PC-9 (cell line): Measurements from ENCODE around the gene MBP. TPM values are rescaled to one million over a fixed set of nuclear protein-coding genes. Genes with fewer than 3 reads are reported as not detected.

Experiments used
- BruUV-seq: library from RNA; stranded (reverse); fragments of 400-500 nt; replicated peaks from 2 replicates; lab custom pipeline; 2021; lab: Mats Ljungman, UMichigan
- CTCF ChIA-PET: fragments of 300-600 bp; sonication (Branson Sonifier 250); formaldehyde crosslinking; loops from one replicate; lab custom pipeline; 2022; ENCODE audit warnings: antibody characterized with exemption; lab: Charles Lee
- POLR2A ChIA-PET: fragments of 300-600 bp; sonication (Branson Sonifier 250); formaldehyde crosslinking; loops from one replicate; lab custom pipeline; 2022; ENCODE audit warnings: antibody characterized with exemption; ENCODE audit not compliant: unreplicated experiment; lab: Charles Lee
- DNase-seq, 2 experiments: peaks; one replicate each; pipeline versions ENCODE4 v3.0.0 to v3.0.0-alpha.2; 2015 to 2022; ENCODE audit warnings: mixed read lengths in 1 of 2
- H2AFZ ChIP-seq: fragments of 200-600 bp; sonication (generic); 2 replicates; pipeline ENCODE4 v1.8.1; 2017; ENCODE audit warnings: antibody characterized with exemption
- H3F3A ChIP-seq: fragments of 200-600 bp; sonication (generic); 2 replicates; pipeline ENCODE4 v1.8.1; 2017; ENCODE audit warnings: antibody characterized with exemption, mild to moderate bottlenecking, low read depth; ENCODE audit not compliant: insufficient read depth
- H3K27ac ChIP-seq: fragments of 200-600 bp; sonication (generic); 2 replicates; pipeline ENCODE4 v1.6.1; 2016; ENCODE audit warnings: mixed run types
- H3K27me3 ChIP-seq: fragments of 200-600 bp; sonication (generic); 2 replicates; pipeline ENCODE4 v1.6.1; 2016; ENCODE audit warnings: low read depth, mixed run types; ENCODE audit not compliant: insufficient read depth
- H3K36me3 ChIP-seq: fragments of 200-600 bp; sonication (generic); 2 replicates; pipeline ENCODE4 v1.6.1; 2016; ENCODE audit warnings: low read depth, mixed run types
- H3K4me1 ChIP-seq: fragments of 200-600 bp; sonication (generic); replicated peaks from 2 replicates; pipeline ENCODE4 v1.6.1; 2016; ENCODE audit warnings: mixed run types; ENCODE audit not compliant: insufficient read depth
- H3K4me2 ChIP-seq: fragments of 200-600 bp; sonication (generic); 2 replicates; pipeline ENCODE4 v1.6.1; 2017; ENCODE audit warnings: mixed run types
- H3K4me3 ChIP-seq: fragments of 200-600 bp; sonication (generic); 2 replicates; pipeline ENCODE4 v1.6.1; 2016; ENCODE audit warnings: mixed run types
- H3K79me2 ChIP-seq: fragments of 200-600 bp; sonication (generic); 2 replicates; pipeline ENCODE4 v1.6.1; 2017; ENCODE audit warnings: low read depth, mixed run types
- H3K9me2 ChIP-seq: fragments of 200-600 bp; sonication (generic); 2 replicates; pipeline ENCODE4 v1.8.1; 2017; ENCODE audit warnings: mild to moderate bottlenecking; ENCODE audit not compliant: insufficient read depth
- H3K9me3 ChIP-seq: fragments of 200-600 bp; sonication (generic); 2 replicates; pipeline ENCODE4 v1.8.1; 2016; ENCODE audit warnings: low read depth; ENCODE audit not compliant: insufficient read depth
- H4K20me1 ChIP-seq: fragments of 200-600 bp; sonication (generic); 2 replicates; pipeline ENCODE4 v1.8.1; 2017; ENCODE audit not compliant: insufficient read depth
- EZH2 ChIP-seq: fragments of 200-600 bp; sonication (generic); IDR thresholded peaks from 2 replicates; pipeline ENCODE4 v1.8.0; 2017; ENCODE audit warnings: antibody characterized with exemption, low read depth
- intact Hi-C: fragments of 100-400 bp; cut with micrococcal nuclease; formaldehyde crosslinking; loops from one replicate; pipeline ENCODE4 v1.10.0; 2022; ENCODE audit not compliant: unreplicated experiment
- total RNA-seq: library from RNA; stranded (reverse); gene quantifications from 2 replicates; pipeline ENCODE4 v1.2.3, GENCODE V29; 2021
- TF ChIP-seq, protein P1 (sequence below): fragments of 200-600 bp; sonication (generic); conservative IDR thresholded peaks from 2 replicates; pipeline ENCODE4 v1.6.1; 2017; ENCODE audit warnings: mixed run types, antibody characterized with exemption, mild to moderate bottlenecking, moderate library complexity

MBP gene
- total RNA-seq, 1 experiment from 2014 or later = 37.9 TPM

DNA sequence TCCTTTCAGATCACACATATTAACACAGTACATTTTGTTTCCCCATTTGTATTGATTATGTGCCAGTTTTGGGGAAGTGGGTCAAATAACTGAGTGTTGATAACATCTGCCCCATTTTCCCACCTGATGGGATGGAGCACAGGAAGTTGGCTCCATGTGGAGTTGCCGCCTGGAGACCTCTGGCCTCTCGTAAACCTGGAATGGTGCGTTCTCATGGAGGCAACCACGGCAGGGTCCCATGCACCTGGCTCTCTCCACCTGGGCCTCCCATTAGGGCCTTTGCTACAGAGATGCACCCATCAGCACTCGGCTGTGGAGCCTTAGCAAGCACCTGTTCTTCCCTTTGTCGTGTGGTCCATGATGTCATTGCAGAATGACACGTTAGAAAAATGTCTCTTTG, 130.6 kb downstream of the MBP start:
- POLR2A ChIA-PET = no interaction called here
- H3K4me1 ChIP-seq = no peaks in the 10 kb centered on the region
- H3F3A ChIP-seq = peaks cover 21% of the 10 kb centered on the region; the same call in 1 of the 2 replicates
- no peak overlapping the region for H3K4me2 ChIP-seq
- no peak for DNase-seq
- CTCF ChIA-PET = no interaction called here
- no peaks in the 10 kb centered on the region for H3K9me3 ChIP-seq
- no peaks in the 10 kb centered on the region for H3K79me2 ChIP-seq
- intact Hi-C loops = loop anchor here (5.0 kb wide), 2 partner anchors 55 to 130 kb away; partner anchors contain the start of gene MBP
- H3K36me3 ChIP-seq = no peaks in the 10 kb centered on the region
- no peak overlapping the region for H3K27ac ChIP-seq
- no peak overlapping the region for H2AFZ ChIP-seq
- no peaks in the 10 kb centered on the region for H3K27me3 ChIP-seq
- no peak overlapping the region for H3K4me3 ChIP-seq
- no peak for TF ChIP-seq EZH2
- TF ChIP-seq, protein P1, sequence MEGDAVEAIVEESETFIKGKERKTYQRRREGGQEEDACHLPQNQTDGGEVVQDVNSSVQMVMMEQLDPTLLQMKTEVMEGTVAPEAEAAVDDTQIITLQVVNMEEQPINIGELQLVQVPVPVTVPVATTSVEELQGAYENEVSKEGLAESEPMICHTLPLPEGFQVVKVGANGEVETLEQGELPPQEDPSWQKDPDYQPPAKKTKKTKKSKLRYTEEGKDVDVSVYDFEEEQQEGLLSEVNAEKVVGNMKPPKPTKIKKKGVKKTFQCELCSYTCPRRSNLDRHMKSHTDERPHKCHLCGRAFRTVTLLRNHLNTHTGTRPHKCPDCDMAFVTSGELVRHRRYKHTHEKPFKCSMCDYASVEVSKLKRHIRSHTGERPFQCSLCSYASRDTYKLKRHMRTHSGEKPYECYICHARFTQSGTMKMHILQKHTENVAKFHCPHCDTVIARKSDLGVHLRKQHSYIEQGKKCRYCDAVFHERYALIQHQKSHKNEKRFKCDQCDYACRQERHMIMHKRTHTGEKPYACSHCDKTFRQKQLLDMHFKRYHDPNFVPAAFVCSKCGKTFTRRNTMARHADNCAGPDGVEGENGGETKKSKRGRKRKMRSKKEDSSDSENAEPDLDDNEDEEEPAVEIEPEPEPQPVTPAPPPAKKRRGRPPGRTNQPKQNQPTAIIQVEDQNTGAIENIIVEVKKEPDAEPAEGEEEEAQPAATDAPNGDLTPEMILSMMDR = no peak
- H3K9me2 ChIP-seq = no peaks in the 10 kb centered on the region
- peaks cover 6% of the 10 kb centered on the region for H4K20me1 ChIP-seq
- BruUV-seq = no TSS peak

DNA sequence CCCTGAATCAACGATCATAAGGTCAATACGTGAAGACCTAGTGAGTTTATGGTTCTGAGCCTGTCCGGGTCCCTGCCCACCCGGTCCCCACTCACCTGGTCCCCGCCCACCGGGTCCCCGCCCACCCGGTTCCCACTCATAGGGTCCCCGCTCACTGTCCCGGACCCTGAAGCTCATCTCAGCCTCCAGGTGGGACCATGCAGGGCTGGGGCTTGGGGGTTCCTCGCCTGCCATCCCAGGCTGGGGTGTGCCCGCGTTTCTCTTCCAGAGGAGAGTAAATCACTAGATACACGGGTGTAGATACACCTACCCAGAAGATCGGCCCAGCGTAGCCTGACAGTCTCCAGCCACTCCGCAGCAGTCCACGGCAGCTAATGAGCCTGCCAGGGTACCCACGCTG, 131.5 kb downstream of the MBP start:
- Histone ChIP-seq H3K79me2 (no peaks in the 10 kb centered on the region), H3K4me3 (no peak overlapping the region), H3K36me3 (no peaks in the 10 kb centered on the region), H3K9me2 (no peaks in the 10 kb centered on the region), H3K27me3 (no peaks in the 10 kb centered on the region), H3K27ac (no peak overlapping the region), H2AFZ (no peak overlapping the region), H3K9me3 (no peaks in the 10 kb centered on the region), H3K4me1 (no peaks in the 10 kb centered on the region), H4K20me1 (peaks cover 6% of the 10 kb centered on the region), H3K4me2 (no peak overlapping the region), H3F3A (peaks cover 25% of the 10 kb centered on the region; the same call in 1 of the 2 replicates)
- intact Hi-C loops = loop anchor here (5.0 kb wide), 2 partner anchors 56 to 131 kb away; partner anchors contain the start of gene MBP
- no peak for TF ChIP-seq EZH2
- TF ChIP-seq, protein P1 = no peak
- DNase-seq = no peak
- ChIA-PET CTCF (interaction anchor here (0.6 kb wide), 1 partner anchor 123 kb away, joined by 3 read pairs; no protein-coding TSS in a partner anchor), POLR2A (no interaction called here)
- BruUV-seq = no TSS peak

DNA sequence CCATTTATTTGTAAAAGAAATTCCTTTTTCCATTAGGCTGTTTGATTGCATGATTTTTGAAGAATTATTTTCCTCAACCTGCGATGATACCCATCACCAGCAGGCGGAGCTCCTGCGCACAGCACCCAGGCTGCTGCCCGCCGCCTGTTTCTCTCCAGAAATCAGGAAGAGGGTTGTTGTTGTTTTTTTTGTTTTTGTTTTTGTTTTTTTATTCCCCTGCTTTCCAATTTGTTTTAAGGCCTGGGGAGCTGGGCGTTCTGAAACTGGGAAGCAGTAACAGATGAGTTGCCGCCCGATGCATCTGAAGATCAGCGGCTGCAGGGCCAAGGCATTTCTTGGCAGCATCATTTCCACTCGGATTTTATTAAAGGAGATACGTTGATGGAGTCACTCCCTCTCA, 132.1 kb downstream of the MBP start:
- intact Hi-C loops = loop anchor here (1.0 to 5.0 kb wide), 4 partner anchors 57 to 212 kb away; partner anchors contain the start of gene MBP
- TF ChIP-seq EZH2 = no peak
- TF ChIP-seq, protein P1 = peak; percentile 98
- ChIA-PET CTCF (no interaction called here), POLR2A (no interaction called here)
- Histone ChIP-seq H2AFZ (no peak overlapping the region), H3K9me3 (no peaks in the 10 kb centered on the region), H3K4me3 (no peak overlapping the region), H3K79me2 (no peaks in the 10 kb centered on the region), H4K20me1 (peaks cover 6% of the 10 kb centered on the region), H3K4me2 (no peak overlapping the region), H3F3A (peaks cover 29% of the 10 kb centered on the region; the same call in 1 of the 2 replicates), H3K27me3 (no peaks in the 10 kb centered on the region), H3K9me2 (no peaks in the 10 kb centered on the region), H3K36me3 (no peaks in the 10 kb centered on the region), H3K4me1 (no peaks in the 10 kb centered on the region), H3K27ac (no peak overlapping the region)
- peak in 1 of 2 experiments; percentile 31 for DNase-seq
- BruUV-seq = no TSS peak
